HUES6 (cell line): ENCODE results near the gene MCRS1.
"Not testable (repeated sequence)": the region's sequence is repeated elsewhere in the genome, so short reads cannot be mapped to it uniquely, and the experiment has no call there.

ENCODE experiments used
- H3K27ac ChIP-seq: 2 replicates; pipeline ENCODE4 v1.7.0; 2013; ENCODE audit warnings: low read depth, mild to moderate bottlenecking, low read length, inconsistent platforms
- H3K27me3 ChIP-seq: 2 replicates; pipeline ENCODE4 v1.6.1; 2013; ENCODE audit warnings: low read length; ENCODE audit not compliant: control insufficient read depth, insufficient read depth
- H3K36me3 ChIP-seq: 2 replicates; pipeline ENCODE4 v1.6.1; 2013; ENCODE audit warnings: low read length; ENCODE audit not compliant: control insufficient read depth, insufficient read depth
- H3K4me1 ChIP-seq: 2 replicates; pipeline ENCODE4 v1.6.1; 2013; ENCODE audit warnings: low read length; ENCODE audit not compliant: control insufficient read depth, insufficient read depth
- H3K4me3 ChIP-seq: 2 replicates; pipeline ENCODE4 v1.5.1; 2013; ENCODE audit warnings: low read depth, low read length
- H3K9ac ChIP-seq: one replicate; pipeline ENCODE4 v1.6.1; 2013; ENCODE audit warnings: mild to moderate bottlenecking, low read length
- H3K9me3 ChIP-seq: 2 replicates; pipeline ENCODE4 v1.6.1; 2013; ENCODE audit warnings: low read depth, low read length; ENCODE audit not compliant: control insufficient read depth, insufficient read depth

MCRS1 gene

GRCh38 chr12:49567611-49568441 lies at the start of gene MCRS1:
Gene MCRS1, minus strand, starts transcription at chr12:49568142. Its CDS starts 1,411 bp downstream, at chr12:49566731.
- H3K4me3 ChIP-seq, result peak within 1 kb of the TSS; percentile 90
- peaks cover 33% of the 10 kb centered on the region for H3K36me3 ChIP-seq
- H3K9me3 ChIP-seq, result no peaks in the 10 kb centered on the region; the same call in 1 of the 2 replicates
- H3K9ac ChIP-seq, result peak within 1 kb of the TSS; percentile 91
- 0 out of 2 replicates have a peak, but pooled peaks cover 3% of the 10 kb centered on the region for H3K4me1 ChIP-seq
- H3K27ac ChIP-seq, result peak within 1 kb of the TSS; percentile 89
- no peaks in the 10 kb centered on the region for H3K27me3 ChIP-seq

- no peaks in the 10 kb centered on the region for H3K36me3 ChIP-seq
- H3K27ac ChIP-seq, result no peak overlapping the region
- no peaks in the 10 kb centered on the region for H3K9me3 ChIP-seq
- H3K4me1 ChIP-seq, result peaks cover 14% of the 10 kb centered on the region
- no peak overlapping the region for H3K4me3 ChIP-seq
- no peak overlapping the region for H3K9ac ChIP-seq
- H3K27me3 ChIP-seq, result no peaks in the 10 kb centered on the region
Observed at GRCh38 chr12:49616533-49617219, 48.7 kb upstream of the MCRS1 start.

GRCh38 chr12:49615725-49616124 lies 47.8 kb upstream of the MCRS1 start:
- Histone ChIP-seq H3K27me3 (no peaks in the 10 kb centered on the region), H3K36me3 (no peaks in the 10 kb centered on the region), H3K4me1 (peaks cover 11% of the 10 kb centered on the region), H3K4me3 (no peak overlapping the region), H3K27ac (no peak overlapping the region), H3K9me3 (no peaks in the 10 kb centered on the region), H3K9ac (no peak overlapping the region)

- Histone ChIP-seq H3K9ac (no peak overlapping the region), H3K9me3 (no peaks in the 10 kb centered on the region), H3K27ac (no peak overlapping the region), H3K4me1 (peaks cover 4% of the 10 kb centered on the region), H3K36me3 (no peaks in the 10 kb centered on the region), H3K27me3 (no peaks in the 10 kb centered on the region), H3K4me3 (no peak overlapping the region)
Observed at GRCh38 chr12:49612210-49612609, 44.3 kb upstream of the MCRS1 start.

- H3K9ac ChIP-seq, H3K4me1 ChIP-seq, H3K9me3 ChIP-seq, H3K4me3 ChIP-seq, H3K27ac ChIP-seq, H3K27me3 ChIP-seq, H3K36me3 ChIP-seq: not testable (repeated sequence)
Observed at GRCh38 chr12:49610785-49611184, 42.8 kb upstream of the MCRS1 start.

GRCh38 chr12:49609875-49610154 lies 41.9 kb upstream of the MCRS1 start:
- H3K4me3 ChIP-seq, result no peak overlapping the region
- H3K9me3 ChIP-seq, result no peaks in the 10 kb centered on the region
- H3K36me3 ChIP-seq, result no peaks in the 10 kb centered on the region
- H3K27me3 ChIP-seq, result no peaks in the 10 kb centered on the region
- no peak overlapping the region for H3K27ac ChIP-seq
- peaks cover 4% of the 10 kb centered on the region; the same call in 1 of the 2 replicates for H3K4me1 ChIP-seq
- no peak overlapping the region for H3K9ac ChIP-seq

GRCh38 chr12:49609059-49609874 lies 41.3 kb upstream of the MCRS1 start:
- no peak overlapping the region for H3K4me3 ChIP-seq
- H3K9me3 ChIP-seq, result no peaks in the 10 kb centered on the region
- no peak overlapping the region for H3K27ac ChIP-seq
- no peaks in the 10 kb centered on the region for H3K36me3 ChIP-seq
- no peak overlapping the region for H3K9ac ChIP-seq
- H3K4me1 ChIP-seq, result peaks cover 5% of the 10 kb centered on the region; the same call in 1 of the 2 replicates
- H3K27me3 ChIP-seq, result no peaks in the 10 kb centered on the region

- not testable (repeated sequence) for H3K4me3 ChIP-seq, H3K9ac ChIP-seq
Observed at GRCh38 chr12:49605539-49605938, 37.6 kb upstream of the MCRS1 start, which contains the start of gene FAM186B. Gene FAM186B, minus strand, starts transcription at chr12:49605639. Its CDS starts 162 bp downstream, at chr12:49605477.

GRCh38 chr12:49604856-49605255 lies 36.9 kb upstream of the MCRS1 start:
- Histone ChIP-seq H3K4me1 (peaks cover 5% of the 10 kb centered on the region; the same call in 1 of the 2 replicates), H3K9ac (no peak overlapping the region), H3K27ac (no peak overlapping the region), H3K4me3 (no peak overlapping the region), H3K27me3 (no peaks in the 10 kb centered on the region), H3K36me3 (no peaks in the 10 kb centered on the region), H3K9me3 (no peaks in the 10 kb centered on the region)

More at GRCh38 chr12:49605539-49605938, 37.6 kb upstream of the MCRS1 start, which contains the start of gene FAM186B:
- not testable (repeated sequence) for H3K36me3 ChIP-seq, H3K9me3 ChIP-seq, H3K4me1 ChIP-seq, H3K27ac ChIP-seq, H3K27me3 ChIP-seq

GRCh38 chr12:49603721-49604120 lies 35.8 kb upstream of the MCRS1 start:
- H3K9me3 ChIP-seq, result no peaks in the 10 kb centered on the region
- H3K9ac ChIP-seq, result no peak overlapping the region
- no peaks in the 10 kb centered on the region for H3K27me3 ChIP-seq
- peaks cover 5% of the 10 kb centered on the region; the same call in 1 of the 2 replicates for H3K4me1 ChIP-seq
- no peak overlapping the region for H3K4me3 ChIP-seq
- H3K36me3 ChIP-seq, result no peaks in the 10 kb centered on the region
- no peak overlapping the region for H3K27ac ChIP-seq
